WERI-Rb-1 (cell line): Measurements from ENCODE around the gene SELENBP1.
"Not testable (repeated sequence)": the region's sequence is repeated elsewhere in the genome, so short reads cannot be mapped to it uniquely, and the experiment has no call there.

Experiments used
- DNase-seq: peaks from one replicate; pipeline ENCODE4 v3.0.0-alpha.2; 2020
- H3K27ac ChIP-seq: fragments of 250-450 bp; sonication (Bioruptor Pico); 2 replicates; pipeline ENCODE4 v1.5.1; 2020; ENCODE audit warnings: mild to moderate bottlenecking, moderate library complexity
- H3K27me3 ChIP-seq: fragments of 250-450 bp; sonication (Bioruptor Pico); 2 replicates; pipeline ENCODE4 v1.5.1; 2021; ENCODE audit warnings: mild to moderate bottlenecking, low read depth, moderate library complexity; ENCODE audit not compliant: insufficient read depth, severe bottlenecking
- H3K36me3 ChIP-seq: fragments of 250-450 bp; sonication (Bioruptor Pico); 2 replicates; pipeline ENCODE4 v1.5.1; 2020; ENCODE audit warnings: mild to moderate bottlenecking, moderate library complexity
- H3K4me3 ChIP-seq: 2 replicates; pipeline ENCODE4 v1.5.1; 2011; ENCODE audit warnings: low read depth, mild to moderate bottlenecking, control low read depth, low read length
- H3K9me3 ChIP-seq: fragments of 250-450 bp; sonication (Bioruptor Pico); 2 replicates; pipeline ENCODE4 v1.5.1; 2021; ENCODE audit warnings: mild to moderate bottlenecking, moderate library complexity; ENCODE audit not compliant: severe bottlenecking
- TF ChIP-seq, protein P1 (sequence below): IDR thresholded peaks from 2 replicates; pipeline ENCODE4 v1.5.1; 2011; ENCODE audit warnings: low read depth, mild to moderate bottlenecking, control low read depth, inconsistent platforms, low read length

The SELENBP1 gene

DNA sequence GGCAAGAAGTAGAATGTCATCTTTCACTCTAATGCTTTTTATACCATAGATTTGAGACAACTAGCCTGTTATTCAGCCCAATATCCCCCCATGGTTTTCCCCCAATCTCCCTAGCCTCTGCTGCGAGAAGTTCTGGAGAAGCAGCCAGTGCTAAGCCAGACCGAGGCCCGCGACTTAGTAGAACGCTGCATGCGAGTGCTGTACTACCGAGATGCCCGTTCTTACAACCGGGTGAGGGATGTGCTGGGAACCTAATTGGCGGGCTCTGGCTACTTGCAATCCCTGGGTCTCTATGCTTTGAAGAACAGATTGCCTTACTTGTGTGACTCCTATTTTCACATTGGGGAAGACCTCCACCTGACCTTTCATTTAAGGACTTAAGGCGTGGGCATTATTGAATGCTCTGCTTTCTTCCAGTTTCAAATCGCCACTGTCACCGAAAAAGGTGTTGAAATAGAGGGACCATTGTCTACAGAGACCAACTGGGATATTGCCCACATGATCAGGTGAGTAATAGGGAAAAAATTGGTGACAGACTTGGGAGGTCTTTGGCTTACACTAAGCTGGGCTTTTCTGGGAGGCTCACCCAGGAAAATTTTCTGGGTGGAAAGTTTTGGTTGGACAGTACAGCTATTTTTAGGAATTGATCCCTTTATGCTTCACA is 28.8 kb upstream of the SELENBP1 start:
- Histone ChIP-seq H3K9me3 (no peaks in the 10 kb centered on the region), H3K36me3 (peaks cover 68% of the 10 kb centered on the region), H3K27ac (no peak overlapping the region), H3K27me3 (no peaks in the 10 kb centered on the region), H3K4me3 (no peak overlapping the region)
- DNase-seq: no peak
- TF ChIP-seq, protein P1, sequence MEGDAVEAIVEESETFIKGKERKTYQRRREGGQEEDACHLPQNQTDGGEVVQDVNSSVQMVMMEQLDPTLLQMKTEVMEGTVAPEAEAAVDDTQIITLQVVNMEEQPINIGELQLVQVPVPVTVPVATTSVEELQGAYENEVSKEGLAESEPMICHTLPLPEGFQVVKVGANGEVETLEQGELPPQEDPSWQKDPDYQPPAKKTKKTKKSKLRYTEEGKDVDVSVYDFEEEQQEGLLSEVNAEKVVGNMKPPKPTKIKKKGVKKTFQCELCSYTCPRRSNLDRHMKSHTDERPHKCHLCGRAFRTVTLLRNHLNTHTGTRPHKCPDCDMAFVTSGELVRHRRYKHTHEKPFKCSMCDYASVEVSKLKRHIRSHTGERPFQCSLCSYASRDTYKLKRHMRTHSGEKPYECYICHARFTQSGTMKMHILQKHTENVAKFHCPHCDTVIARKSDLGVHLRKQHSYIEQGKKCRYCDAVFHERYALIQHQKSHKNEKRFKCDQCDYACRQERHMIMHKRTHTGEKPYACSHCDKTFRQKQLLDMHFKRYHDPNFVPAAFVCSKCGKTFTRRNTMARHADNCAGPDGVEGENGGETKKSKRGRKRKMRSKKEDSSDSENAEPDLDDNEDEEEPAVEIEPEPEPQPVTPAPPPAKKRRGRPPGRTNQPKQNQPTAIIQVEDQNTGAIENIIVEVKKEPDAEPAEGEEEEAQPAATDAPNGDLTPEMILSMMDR: no peak

DNA sequence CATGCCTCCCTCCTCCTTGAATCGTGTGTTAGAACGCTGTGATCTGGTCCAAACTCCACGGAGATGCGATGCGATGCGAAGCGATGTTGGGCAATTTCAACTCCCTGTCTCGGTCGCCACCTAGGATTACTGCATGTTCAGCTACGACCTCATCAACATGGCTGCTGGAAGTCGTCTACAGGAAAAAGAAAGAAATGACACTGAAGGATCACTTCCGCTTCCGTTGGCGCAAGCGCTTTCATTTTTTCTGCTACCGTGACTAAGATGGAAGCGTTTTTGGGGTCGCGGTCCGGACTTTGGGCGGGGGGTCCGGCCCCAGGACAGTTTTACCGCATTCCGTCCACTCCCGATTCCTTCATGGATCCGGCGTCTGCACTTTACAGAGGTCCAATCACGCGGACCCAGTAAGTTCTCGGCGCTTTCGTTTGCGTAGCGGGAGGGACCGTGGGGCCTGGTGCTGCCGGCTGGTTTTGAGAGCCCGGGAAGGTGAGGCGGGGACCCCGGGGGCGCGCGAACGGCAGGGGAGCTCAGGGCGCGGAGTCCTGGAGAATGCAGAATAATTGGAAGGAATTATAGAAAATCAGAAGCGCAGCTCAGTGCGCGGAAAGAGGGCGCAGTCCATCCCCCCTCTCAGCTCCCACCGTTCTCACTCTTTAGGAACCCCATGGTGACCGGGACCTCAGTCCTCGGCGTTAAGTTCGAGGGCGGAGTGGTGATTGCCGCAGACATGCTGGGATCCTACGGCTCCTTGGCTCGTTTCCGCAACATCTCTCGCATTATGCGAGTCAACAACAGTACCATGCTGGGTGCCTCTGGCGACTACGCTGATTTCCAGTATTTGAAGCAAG is 27.0 kb upstream of the SELENBP1 start, which contains the start of gene PSMB4:
Gene PSMB4, plus strand, starts transcription at position 250 of the 848 bp plus-strand sequence. Its CDS starts 15 bp downstream, at position 265.
- H3K9me3 ChIP-seq: peaks cover 3% of the 10 kb centered on the region
- TF ChIP-seq, protein P1: peak; percentile 78
- peak within 1 kb of the TSS; percentile 81 for H3K27ac ChIP-seq
- H3K27me3 ChIP-seq: no peaks in the 10 kb centered on the region
- DNase-seq: peak; percentile 96
- peak within 1 kb of the TSS; percentile 79 for H3K4me3 ChIP-seq
- peaks cover 51% of the 10 kb centered on the region for H3K36me3 ChIP-seq

DNA sequence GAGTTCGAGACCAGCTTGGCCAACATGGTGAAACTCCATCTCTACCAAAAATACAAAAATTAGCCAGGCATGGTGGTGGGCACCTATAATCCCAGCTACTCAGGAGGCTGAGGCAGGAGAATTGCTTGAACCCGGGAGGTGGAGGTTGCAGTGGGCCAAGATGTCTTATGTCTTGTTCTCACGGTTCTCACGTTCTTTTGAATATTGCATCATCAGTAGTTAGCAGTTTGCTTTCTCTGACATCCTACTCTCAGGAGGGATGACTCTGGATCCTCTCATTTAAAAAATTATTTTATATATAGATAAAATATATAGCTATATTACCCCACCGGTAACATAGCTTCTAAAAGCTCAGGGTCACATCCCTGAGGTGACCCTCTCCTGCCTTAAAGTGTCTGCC is 23.8 kb upstream of the SELENBP1 start:
- peaks cover 19% of the 10 kb centered on the region for H3K36me3 ChIP-seq
- not testable (repeated sequence) for DNase-seq, H3K27me3 ChIP-seq, H3K27ac ChIP-seq, H3K4me3 ChIP-seq, H3K9me3 ChIP-seq

DNA sequence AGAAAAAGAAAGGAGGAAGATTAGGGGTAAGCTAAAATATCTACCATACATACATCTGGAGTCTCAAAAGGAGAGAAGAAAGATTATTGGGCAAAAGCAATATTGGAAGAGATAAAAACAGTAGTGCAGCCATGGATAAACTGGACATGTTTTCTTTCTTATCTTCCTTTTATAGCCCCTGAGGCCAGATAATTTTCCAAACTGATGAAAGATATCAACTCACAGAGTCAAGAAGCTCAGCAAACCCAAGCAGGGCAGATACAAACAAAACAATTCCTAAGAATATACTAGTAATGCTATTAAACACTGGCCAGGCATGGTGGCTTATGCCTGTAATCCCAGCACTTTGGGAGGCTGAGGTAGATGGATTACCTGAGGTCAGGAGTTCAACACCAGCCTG is 21.1 kb upstream of the SELENBP1 start:
- no peak overlapping the region for H3K4me3 ChIP-seq
- H3K27me3 ChIP-seq: no peaks in the 10 kb centered on the region
- peaks cover 7% of the 10 kb centered on the region for H3K9me3 ChIP-seq
- TF ChIP-seq, protein P1: no peak
- no peak for DNase-seq
- no peak overlapping the region for H3K27ac ChIP-seq
- no peaks in the 10 kb centered on the region for H3K36me3 ChIP-seq

DNA sequence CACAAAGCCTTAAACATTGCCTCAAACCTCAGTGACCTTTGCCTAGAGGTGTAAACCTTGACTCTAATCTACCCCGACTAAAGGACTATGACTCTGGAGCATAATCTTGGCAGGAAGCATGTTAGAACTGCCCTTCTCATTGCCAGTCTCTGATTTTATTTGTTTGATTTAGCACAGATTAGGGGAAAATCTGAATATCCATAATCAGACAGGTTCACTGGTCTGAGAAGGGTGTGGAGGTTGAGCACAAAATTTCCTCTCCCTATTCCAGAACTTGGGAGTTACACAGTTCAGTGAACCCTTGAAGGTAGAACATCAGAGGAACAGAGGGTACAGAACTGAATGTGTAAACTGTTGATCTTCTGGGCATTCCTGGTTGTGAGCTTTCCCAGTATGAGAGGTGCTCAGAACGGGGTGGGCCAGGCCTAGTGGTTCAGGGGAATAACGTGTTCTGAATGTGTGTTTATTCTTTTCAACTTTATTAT is 18.6 kb upstream of the SELENBP1 start:
- no peaks in the 10 kb centered on the region for H3K36me3 ChIP-seq
- no peak overlapping the region for H3K27ac ChIP-seq
- peaks cover 7% of the 10 kb centered on the region for H3K9me3 ChIP-seq
- no peaks in the 10 kb centered on the region for H3K27me3 ChIP-seq
- H3K4me3 ChIP-seq: no peak overlapping the region
- DNase-seq: no peak
- TF ChIP-seq, protein P1: no peak

DNA sequence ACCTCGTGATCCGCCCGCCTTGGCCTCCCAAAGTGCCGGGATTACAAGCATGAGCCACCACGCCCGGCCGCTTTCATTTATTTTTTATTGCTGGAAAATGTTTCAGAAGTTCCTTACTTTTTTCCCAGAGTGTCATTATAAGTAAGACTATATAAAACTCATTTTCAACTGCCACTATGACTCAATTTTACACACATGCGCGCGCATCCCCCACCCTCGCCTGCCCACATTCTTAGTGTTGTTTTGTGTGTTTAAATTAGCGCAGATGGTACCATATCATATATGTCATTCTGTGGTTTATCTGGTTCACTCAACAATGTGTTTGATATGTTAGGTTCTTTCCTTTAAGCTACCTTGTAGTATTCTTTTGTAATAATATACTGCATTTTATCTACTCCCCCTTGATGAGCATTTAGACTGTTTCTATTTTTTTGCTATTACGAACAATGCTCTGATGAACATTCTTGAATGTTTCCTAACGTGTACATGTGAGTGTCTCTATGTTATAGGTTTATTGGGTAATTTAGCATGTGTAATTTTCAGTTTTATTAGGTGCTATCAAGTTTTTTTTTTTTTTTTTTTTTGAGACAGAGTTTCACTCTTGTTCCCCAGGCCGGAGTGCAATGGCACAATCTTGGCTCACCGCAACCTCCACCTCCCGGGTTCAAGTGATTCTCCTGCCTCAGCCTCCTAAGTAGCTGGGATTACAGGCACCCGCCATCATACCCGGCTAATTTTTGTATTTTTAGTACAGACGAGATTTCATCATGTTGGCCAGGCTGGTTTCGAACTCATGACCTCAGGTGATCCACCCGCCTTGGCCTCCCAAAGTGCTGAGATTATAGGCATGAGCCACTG is 17.9 kb upstream of the SELENBP1 start:
- not testable (repeated sequence) for H3K27me3 ChIP-seq, H3K4me3 ChIP-seq, H3K9me3 ChIP-seq, H3K27ac ChIP-seq, H3K36me3 ChIP-seq, DNase-seq
